Subcutaneous abdominal adipose tissue (tissue), 5 donors: Measurements from ENCODE around the gene RCOR1.
A peak's percentile ranks its signal among the peaks of the same experiment; 100 is the strongest.

Experiments used
- H3K27ac ChIP-seq: one replicate; pipeline ENCODE4 v1.7.0; 2013; ENCODE audit warnings: low read depth, mild to moderate bottlenecking, inconsistent platforms, low read length, moderate library complexity
- H3K27me3 ChIP-seq, 5 donors: one replicate each; pipeline ENCODE4 v1.7.0; 2013; ENCODE audit warnings: low read length in 5 of 5, inconsistent platforms in 1 of 5; ENCODE audit not compliant: control insufficient read depth in 5 of 5, insufficient read depth in 4 of 5
- H3K36me3 ChIP-seq, 5 donors: one replicate each; pipeline ENCODE4 v1.7.0; 2013; ENCODE audit warnings: low read length in 5 of 5; ENCODE audit not compliant: control insufficient read depth in 5 of 5, insufficient read depth in 5 of 5
- H3K4me1 ChIP-seq, 5 donors: one replicate each; pipeline ENCODE4 v1.7.0; 2013; ENCODE audit warnings: low read length in 5 of 5, mild to moderate bottlenecking in 3 of 5, moderate library complexity in 1 of 5; ENCODE audit not compliant: control insufficient read depth in 5 of 5, insufficient read depth in 5 of 5
- H3K4me3 ChIP-seq, 5 donors: one replicate each; pipeline ENCODE4 v1.7.0; 2013; ENCODE audit warnings: low read length in 5 of 5, low read depth in 1 of 5
- H3K9ac ChIP-seq, 5 donors: one replicate each; pipeline ENCODE4 v1.7.0; 2013; ENCODE audit warnings: low read length in 5 of 5, mild to moderate bottlenecking in 4 of 5, moderate library complexity in 3 of 5
- H3K9me3 ChIP-seq, 5 donors: one replicate each; pipeline ENCODE4 v1.7.0; 2013; ENCODE audit warnings: low read length in 5 of 5; ENCODE audit not compliant: control insufficient read depth in 5 of 5
- donor health status: healthy.
- donor health status: healthy.
- donor health status: healthy.
- donor health status: healthy.
- donor health status: healthy.

Gene RCOR1

GRCh38 chr14:102593061-102593824 lies 794 bp downstream of the RCOR1 start:
- Histone ChIP-seq H3K4me3 (peak overlapping the region; percentile 73 to 95 (median 87)), H3K27ac (peak overlapping the region; percentile 79), H3K9me3 (no peaks in the 10 kb centered on the region), H3K27me3 (no peaks in the 10 kb centered on the region), H3K4me1 (peaks cover 4 to 29% (median 26%) of the 10 kb centered on the region in 5 donors), H3K36me3 (no peaks in the 10 kb centered on the region), H3K9ac (peak overlapping the region; percentile 59 to 83 (median 81))

DNA sequence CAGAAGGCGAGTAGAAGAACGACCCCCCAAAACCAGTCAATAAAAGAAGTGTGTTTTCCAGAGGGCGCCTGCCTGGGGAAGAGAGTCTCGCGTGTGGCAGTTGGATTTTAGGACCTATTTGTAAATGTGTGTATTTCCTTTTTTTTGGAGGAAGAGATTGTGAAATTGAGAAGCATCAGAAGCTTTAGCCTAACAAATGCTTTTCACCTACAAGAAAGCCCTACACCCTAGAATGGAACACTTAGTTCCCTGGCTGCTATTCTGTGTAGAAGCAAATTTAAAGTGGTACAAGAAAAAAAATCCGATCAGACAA lies 1.3 kb downstream of the RCOR1 start:
- H3K4me3 ChIP-seq = peak overlapping the region; percentile 73 to 95 (median 87)
- H3K9me3 ChIP-seq = no peaks in the 10 kb centered on the region
- no peaks in the 10 kb centered on the region for H3K27me3 ChIP-seq
- H3K4me1 ChIP-seq = peaks cover 4 to 29% (median 26%) of the 10 kb centered on the region in 5 donors
- H3K27ac ChIP-seq = peak overlapping the region; percentile 79
- H3K36me3 ChIP-seq = no peaks in the 10 kb centered on the region
- H3K9ac ChIP-seq = peak overlapping the region; percentile 59 to 83 (median 81)

- peaks cover 6 to 29% (median 26%) of the 10 kb centered on the region in 5 donors for H3K4me1 ChIP-seq
- peak overlapping the region; percentile 13 to 90 (median 73) for H3K4me3 ChIP-seq
- peak overlapping the region; percentile 79 for H3K27ac ChIP-seq
- H3K9ac ChIP-seq = peak overlapping the region in 1 of 5 donors; percentile 82
- H3K9me3 ChIP-seq = no peaks in the 10 kb centered on the region
- peaks cover 0 to 3% (median 0%) of the 10 kb centered on the region in 5 donors for H3K36me3 ChIP-seq
- no peaks in the 10 kb centered on the region for H3K27me3 ChIP-seq
Observed at GRCh38 chr14:102594514-102595175, 2.2 kb downstream of the RCOR1 start.

DNA sequence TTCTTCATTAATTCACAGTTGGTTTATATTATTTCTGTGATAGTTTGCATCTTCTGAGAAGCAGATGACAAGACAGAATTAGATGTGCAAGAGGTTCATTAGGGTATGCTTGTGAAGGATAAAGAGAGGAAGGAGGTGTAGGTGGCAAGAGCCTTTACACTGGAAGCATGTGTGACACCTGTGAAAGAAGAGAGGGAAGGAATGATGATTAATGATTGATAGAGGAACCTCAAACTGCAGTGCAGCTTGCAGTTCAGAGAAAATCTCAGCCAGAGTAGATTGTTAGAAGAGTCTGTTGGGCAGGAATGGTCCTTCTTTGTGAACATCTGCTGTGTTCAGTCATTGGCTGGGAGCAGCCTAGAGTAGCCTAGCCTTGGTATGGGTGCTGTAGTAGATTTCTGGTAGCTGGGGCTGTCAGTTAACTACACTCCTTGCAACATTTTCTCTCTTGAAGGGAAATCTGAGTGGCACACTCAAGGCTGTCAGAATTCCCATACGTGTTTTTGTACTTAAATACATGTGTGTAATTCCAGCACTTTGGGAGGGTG lies 9.0 kb downstream of the RCOR1 start:
- peaks cover 0 to 7% (median 3%) of the 10 kb centered on the region in 5 donors for H3K4me1 ChIP-seq
- H3K9me3 ChIP-seq = no peaks in the 10 kb centered on the region
- no peak overlapping the region for H3K4me3 ChIP-seq
- H3K27me3 ChIP-seq = no peaks in the 10 kb centered on the region
- no peak overlapping the region for H3K9ac ChIP-seq
- H3K36me3 ChIP-seq = peaks cover 0 to 3% (median 0%) of the 10 kb centered on the region in 5 donors
- H3K27ac ChIP-seq = no peak overlapping the region

DNA sequence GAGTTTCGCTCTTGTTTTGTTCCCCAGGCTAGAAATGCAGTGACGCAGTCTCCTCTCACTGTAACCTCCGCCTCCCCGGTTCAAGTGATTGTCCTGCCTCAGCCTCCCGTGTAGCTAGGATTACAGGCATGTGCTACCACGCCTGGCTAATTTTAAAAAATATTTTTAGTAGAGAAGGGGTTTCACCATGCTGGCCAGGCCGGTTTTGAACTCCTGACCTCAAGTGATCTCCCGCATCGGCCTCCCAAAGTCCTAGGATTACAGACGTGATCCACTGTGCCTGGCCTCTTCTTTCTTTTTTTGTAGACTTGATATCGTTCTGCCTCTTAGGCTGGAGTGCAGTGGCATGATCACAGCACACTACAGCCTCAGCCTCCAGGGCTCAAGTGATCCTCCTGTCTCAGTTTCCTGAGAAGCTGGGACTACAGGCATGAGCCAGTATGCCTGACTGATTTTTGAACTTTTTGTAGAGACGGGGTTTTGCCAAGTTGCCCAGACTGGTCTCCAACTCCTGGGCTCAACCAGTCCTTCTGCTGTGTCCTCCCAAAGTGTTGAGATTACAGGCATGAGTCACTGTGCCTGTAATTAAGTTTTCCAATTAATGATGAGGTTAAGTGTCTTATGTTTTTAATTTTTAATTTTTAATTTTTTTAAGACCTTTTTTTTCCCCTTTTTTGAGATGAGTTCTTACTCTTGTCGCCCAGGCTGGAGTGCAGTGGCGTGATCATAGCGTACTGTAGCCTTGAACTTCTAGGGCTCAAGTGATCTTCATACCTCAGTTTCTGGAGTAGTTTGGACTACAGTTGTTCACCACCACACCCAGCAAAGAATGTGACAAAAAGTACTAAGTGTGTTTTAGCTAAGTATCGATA lies 10.2 kb downstream of the RCOR1 start:
- Histone ChIP-seq H3K4me3 (no peak overlapping the region), H3K27ac (no peak overlapping the region), H3K9me3 (no peaks in the 10 kb centered on the region), H3K9ac (peak overlapping the region in 1 of 5 donors; percentile 47), H3K4me1 (peaks cover 0 to 7% (median 3%) of the 10 kb centered on the region in 5 donors), H3K27me3 (no peaks in the 10 kb centered on the region), H3K36me3 (peaks cover 0 to 3% (median 0%) of the 10 kb centered on the region in 5 donors)

- peaks cover 0 to 3% (median 0%) of the 10 kb centered on the region in 5 donors for H3K36me3 ChIP-seq
- H3K9ac ChIP-seq = no peak overlapping the region
- no peaks in the 10 kb centered on the region for H3K9me3 ChIP-seq
- H3K27ac ChIP-seq = no peak overlapping the region
- H3K27me3 ChIP-seq = no peaks in the 10 kb centered on the region
- H3K4me1 ChIP-seq = peaks cover 0 to 7% (median 3%) of the 10 kb centered on the region in 5 donors
- no peak overlapping the region for H3K4me3 ChIP-seq
Observed at GRCh38 chr14:102603293-102603907, 11.0 kb downstream of the RCOR1 start.

GRCh38 chr14:102604183-102604582 lies 11.7 kb downstream of the RCOR1 start:
- Histone ChIP-seq H3K27me3 (no peaks in the 10 kb centered on the region), H3K9ac (no peak overlapping the region), H3K4me3 (no peak overlapping the region), H3K36me3 (peaks cover 0 to 2% (median 0%) of the 10 kb centered on the region in 5 donors), H3K4me1 (peaks cover 0 to 7% (median 3%) of the 10 kb centered on the region in 5 donors), H3K9me3 (no peaks in the 10 kb centered on the region), H3K27ac (no peak overlapping the region)

GRCh38 chr14:102605029-102605428 lies 12.6 kb downstream of the RCOR1 start:
- H3K27me3 ChIP-seq = no peaks in the 10 kb centered on the region
- no peak overlapping the region for H3K9ac ChIP-seq
- no peak overlapping the region for H3K4me3 ChIP-seq
- peaks cover 0 to 7% (median 3%) of the 10 kb centered on the region in 5 donors for H3K4me1 ChIP-seq
- no peaks in the 10 kb centered on the region for H3K36me3 ChIP-seq
- H3K27ac ChIP-seq = no peak overlapping the region
- no peaks in the 10 kb centered on the region for H3K9me3 ChIP-seq

- Histone ChIP-seq H3K36me3 (no peaks in the 10 kb centered on the region), H3K9me3 (no peaks in the 10 kb centered on the region), H3K4me1 (peaks cover 0 to 7% (median 3%) of the 10 kb centered on the region in 5 donors), H3K4me3 (no peak overlapping the region), H3K27me3 (no peaks in the 10 kb centered on the region), H3K9ac (no peak overlapping the region), H3K27ac (no peak overlapping the region)
Observed at GRCh38 chr14:102606296-102606695, 13.8 kb downstream of the RCOR1 start.
